ENCODE measurements around the gene CYTH1. TPM values are rescaled to one million over a fixed set of nuclear protein-coding genes. Genes with fewer than 3 reads are reported as not detected.

CYTH1 gene
- polyA plus RNA-seq, 2 of the 4 experiments (the other 2 are of a cell fraction) = 38.5 to 46.2 TPM

DNA sequence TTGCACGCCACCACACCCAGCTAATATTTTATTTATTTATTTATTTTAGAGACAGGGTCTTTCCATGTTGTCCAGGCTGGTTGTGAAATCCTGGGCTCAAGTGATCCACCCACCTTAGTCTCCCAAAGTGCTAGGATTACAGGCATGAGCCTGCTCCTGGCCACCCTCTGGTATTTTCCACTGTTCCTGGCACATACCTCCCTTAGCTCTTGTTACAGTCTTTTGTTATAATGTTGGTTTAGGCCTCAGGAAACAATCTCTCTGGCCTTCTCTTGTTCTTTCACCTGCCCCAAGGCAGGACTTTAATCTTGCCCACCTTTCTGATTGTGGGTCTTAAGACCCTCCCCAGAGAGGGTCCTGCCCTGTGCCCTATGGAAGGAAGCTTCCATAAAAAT lies 3.6 kb upstream of the CYTH1 start:
- DNase-seq (ENCODE audit: low read depth in 1 of 2, low spot score in 1 of 2) = no peak
- WGBS (ENCODE audit: missing lambda C conversion rate) = 94% methylated on average over 1 of the region's 1 CpG
- FAIRE-seq = no peak
- no peaks in the 10 kb centered on the region for H3K9me3 ChIP-seq
- TF ChIP-seq JUNB (IDR thresholded peaks at IDR 0.05) = no peak
- TF ChIP-seq HDAC2 (IDR thresholded peaks at IDR 0.05) = no peak
- TF ChIP-seq HOXB5 (CRISPR knock-in tag; IDR thresholded peaks at IDR 0.05) = no peak
- no peak for TF ChIP-seq TP53 (CRISPR knock-in tag; IDR thresholded peaks at IDR 0.05)
- no peak for TF ChIP-seq RCOR1 (IDR thresholded peaks at IDR 0.05; ENCODE audit: low read depth, low read length)
- TF ChIP-seq ATOH8 (CRISPR knock-in tag; IDR thresholded peaks at IDR 0.05; ENCODE audit: low read depth) = no peak
- TF ChIP-seq HES2 (IDR thresholded peaks at IDR 0.05) = no peak
- no peak for TF ChIP-seq KDM1A (IDR thresholded peaks at IDR 0.05; ENCODE audit: low read depth)
- no peak for TF ChIP-seq RNF2 (IDR thresholded peaks at IDR 0.05; ENCODE audit: borderline replicate concordance, low read depth)
- peaks cover 18% of the 10 kb centered on the region for H3K4me1 ChIP-seq
- POLR2A ChIA-PET = no interaction called here
- H3K4me3 ChIP-seq = no peak overlapping the region
- ATAC-seq = no peak
- CTCF ChIA-PET = interaction anchor here (0.6 to 5.3 kb wide), 12 partner anchors 10 to 289 kb away, joined by 3 to 49 read pairs (median 5); no protein-coding TSS in a partner anchor
- no peak overlapping the region for H3K27ac ChIP-seq
- H3K4me2 ChIP-seq = no peak overlapping the region

DNA sequence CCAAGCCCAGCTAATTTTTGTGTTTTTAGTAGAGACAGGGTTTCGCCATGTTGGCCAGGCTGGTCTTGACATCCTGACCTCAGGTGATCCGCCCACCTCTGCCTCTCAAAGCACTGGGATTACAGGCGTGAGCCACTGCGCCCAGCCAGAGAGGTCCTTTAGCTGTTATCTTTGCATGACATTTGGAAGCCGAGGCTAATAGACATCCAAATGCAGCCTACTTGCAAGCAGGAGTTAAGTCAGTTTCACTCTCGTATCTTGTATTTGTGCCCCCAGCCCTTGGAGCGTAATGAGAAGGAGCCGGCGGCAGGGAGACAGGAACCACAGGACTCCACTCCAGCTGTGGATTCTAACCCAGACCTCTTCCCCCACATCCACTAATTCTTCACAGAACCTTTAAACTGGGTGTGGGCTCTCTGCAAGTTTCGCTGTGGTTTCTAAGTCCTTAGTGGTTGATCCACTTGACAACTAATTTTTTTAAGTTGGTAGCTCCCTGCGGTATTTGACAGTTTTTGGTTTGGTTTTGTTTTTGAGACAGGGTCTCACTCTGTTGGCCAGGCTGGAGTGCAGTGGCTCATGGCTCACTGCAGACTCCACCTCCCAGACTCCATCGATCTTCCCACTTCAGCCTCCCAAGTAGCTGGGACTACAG lies 3.1 kb upstream of the CYTH1 start:
- ChIA-PET POLR2A (no interaction called here), CTCF (interaction anchor here (1.1 to 5.3 kb wide), 11 partner anchors 10 to 288 kb away, joined by 3 to 49 read pairs (median 5); no protein-coding TSS in a partner anchor)
- DNase-seq (ENCODE audit: low read depth in 1 of 2, low spot score in 1 of 2) (no peak), FAIRE-seq (no peak), ATAC-seq (no peak)
- peaks cover 22% of the 10 kb centered on the region for H3K4me1 ChIP-seq
- no peaks in the 10 kb centered on the region for H3K9me3 ChIP-seq
- TF ChIP-seq ZC3H11A (IDR thresholded peaks at IDR 0.05) (no peak), HES2 (IDR thresholded peaks at IDR 0.05) (no peak), MYC (IDR thresholded peaks at IDR 0.05; ENCODE audit: borderline replicate concordance, low read length) (no peak), RCOR1 (IDR thresholded peaks at IDR 0.05; ENCODE audit: low read depth, low read length) (no peak), ZNF302 (CRISPR knock-in tag; IDR thresholded peaks at IDR 0.05) (no peak), TP53 (CRISPR knock-in tag; IDR thresholded peaks at IDR 0.05) (no peak), RARB (CRISPR knock-in tag; IDR thresholded peaks at IDR 0.05) (no peak), REST (IDR thresholded peaks at IDR 0.05) (no peak), KDM5A (IDR thresholded peaks at IDR 0.05) (no peak), NR3C1 (IDR thresholded peaks at IDR 0.05) (no peak), NPAS2 (CRISPR knock-in tag; IDR thresholded peaks at IDR 0.05; ENCODE audit: borderline replicate concordance) (no peak), MAZ (IDR thresholded peaks at IDR 0.05; ENCODE audit: borderline replicate concordance, low read depth, low read length) (no peak), HOXB13 (CRISPR knock-in tag; IDR thresholded peaks at IDR 0.05; ENCODE audit: low read depth) (no peak), EHF (CRISPR knock-in tag; IDR thresholded peaks at IDR 0.05) (no peak), EP300 (IDR thresholded peaks at IDR 0.05) (no peak), CBX8 (IDR thresholded peaks at IDR 0.05) (no peak), JUNB (IDR thresholded peaks at IDR 0.05) (no peak)
- TF ChIP-seq, protein P1, sequence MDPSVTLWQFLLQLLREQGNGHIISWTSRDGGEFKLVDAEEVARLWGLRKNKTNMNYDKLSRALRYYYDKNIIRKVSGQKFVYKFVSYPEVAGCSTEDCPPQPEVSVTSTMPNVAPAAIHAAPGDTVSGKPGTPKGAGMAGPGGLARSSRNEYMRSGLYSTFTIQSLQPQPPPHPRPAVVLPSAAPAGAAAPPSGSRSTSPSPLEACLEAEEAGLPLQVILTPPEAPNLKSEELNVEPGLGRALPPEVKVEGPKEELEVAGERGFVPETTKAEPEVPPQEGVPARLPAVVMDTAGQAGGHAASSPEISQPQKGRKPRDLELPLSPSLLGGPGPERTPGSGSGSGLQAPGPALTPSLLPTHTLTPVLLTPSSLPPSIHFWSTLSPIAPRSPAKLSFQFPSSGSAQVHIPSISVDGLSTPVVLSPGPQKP (IDR thresholded peaks at IDR 0.05; ENCODE audit: low read depth, low read length) = no peak
- TF ChIP-seq, protein P2, sequence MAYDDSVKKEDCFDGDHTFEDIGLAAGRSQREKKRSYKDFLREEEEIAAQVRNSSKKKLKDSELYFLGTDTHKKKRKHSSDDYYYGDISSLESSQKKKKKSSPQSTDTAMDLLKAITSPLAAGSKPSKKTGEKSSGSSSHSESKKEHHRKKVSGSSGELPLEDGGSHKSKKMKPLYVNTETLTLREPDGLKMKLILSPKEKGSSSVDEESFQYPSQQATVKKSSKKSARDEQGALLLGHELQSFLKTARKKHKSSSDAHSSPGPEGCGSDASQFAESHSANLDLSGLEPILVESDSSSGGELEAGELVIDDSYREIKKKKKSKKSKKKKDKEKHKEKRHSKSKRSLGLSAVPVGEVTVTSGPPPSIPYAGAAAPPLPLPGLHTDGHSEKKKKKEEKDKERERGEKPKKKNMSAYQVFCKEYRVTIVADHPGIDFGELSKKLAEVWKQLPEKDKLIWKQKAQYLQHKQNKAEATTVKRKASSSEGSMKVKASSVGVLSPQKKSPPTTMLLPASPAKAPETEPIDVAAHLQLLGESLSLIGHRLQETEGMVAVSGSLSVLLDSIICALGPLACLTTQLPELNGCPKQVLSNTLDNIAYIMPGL (CRISPR knock-in tag; IDR thresholded peaks at IDR 0.05; ENCODE audit: borderline replicate concordance) = no peak
- no peak overlapping the region for H3K4me2 ChIP-seq
- H3K27ac ChIP-seq = no peak overlapping the region
- 93% methylated on average over 12 of the region's 12 CpGs for WGBS (ENCODE audit: missing lambda C conversion rate)
- H3K4me3 ChIP-seq = no peak overlapping the region
